GM18498 (cell line): ENCODE results near the gene FAM107A.

Experiments used
- ATAC-seq: cut with Tn5 transposase; IDR thresholded peaks from one replicate; pipeline ENCODE4 v1.9.1; 2021; ENCODE audit warnings: mild to moderate bottlenecking, moderate library complexity; ENCODE audit not compliant: unreplicated experiment

Gene FAM107A

GRCh38 chr3:58577269-58577821 is at the start of gene FAM107A:
Gene FAM107A (minus strand): TSS chr3:58577391. CDS start chr3:58569860, 7,531 bp downstream.
- no peak for ATAC-seq

DNA sequence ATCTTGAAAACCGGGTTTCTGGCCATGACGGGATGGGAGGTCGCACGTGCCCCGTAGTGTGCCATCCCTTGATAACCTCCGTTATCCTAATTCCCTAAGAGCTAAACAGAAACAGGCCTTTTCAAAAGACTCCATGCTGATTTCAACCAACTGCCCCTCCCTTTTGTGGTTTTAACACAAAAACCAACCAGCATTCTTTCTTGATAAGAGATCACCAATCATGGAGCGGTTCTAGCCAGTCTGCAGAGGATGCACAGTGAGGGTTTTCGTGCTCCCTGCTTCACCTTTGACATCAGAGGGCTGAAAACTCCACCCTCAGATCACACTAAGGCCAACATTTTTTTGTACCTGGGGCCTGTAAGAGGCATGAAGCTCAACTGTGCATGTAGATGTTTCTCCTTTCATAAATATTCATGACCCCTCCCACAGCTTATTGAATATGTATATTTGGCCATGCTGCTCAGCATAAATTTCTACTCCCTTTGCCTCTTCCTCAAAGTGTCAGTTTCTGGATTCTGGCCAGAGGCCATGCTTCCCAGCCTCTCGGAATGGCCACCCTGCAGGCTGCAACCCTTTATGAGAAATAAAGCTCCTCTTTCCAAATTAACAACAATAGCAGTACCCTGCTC is 48.1 kb upstream of the FAM107A start:
- no peak for ATAC-seq

DNA sequence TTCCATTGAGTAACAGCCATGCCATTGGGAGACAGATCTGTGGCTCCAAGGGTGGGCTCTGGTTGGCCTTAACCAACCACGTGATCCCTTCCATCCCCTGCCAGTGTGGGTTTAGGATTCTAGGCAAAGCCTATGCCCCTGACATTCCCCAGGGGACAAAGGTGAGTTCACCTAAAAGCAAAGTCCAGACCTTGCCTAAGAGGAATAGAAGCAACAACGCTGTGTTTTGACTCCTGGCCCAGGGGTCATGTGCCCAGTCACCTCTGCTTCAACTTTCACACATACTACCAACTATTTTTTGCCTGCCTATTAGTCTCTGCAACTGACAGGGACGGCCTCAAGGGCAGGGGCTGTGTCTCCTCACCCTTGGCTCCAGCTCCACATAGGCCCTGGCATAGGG is 47.4 kb upstream of the FAM107A start:
- ATAC-seq: no peak

DNA sequence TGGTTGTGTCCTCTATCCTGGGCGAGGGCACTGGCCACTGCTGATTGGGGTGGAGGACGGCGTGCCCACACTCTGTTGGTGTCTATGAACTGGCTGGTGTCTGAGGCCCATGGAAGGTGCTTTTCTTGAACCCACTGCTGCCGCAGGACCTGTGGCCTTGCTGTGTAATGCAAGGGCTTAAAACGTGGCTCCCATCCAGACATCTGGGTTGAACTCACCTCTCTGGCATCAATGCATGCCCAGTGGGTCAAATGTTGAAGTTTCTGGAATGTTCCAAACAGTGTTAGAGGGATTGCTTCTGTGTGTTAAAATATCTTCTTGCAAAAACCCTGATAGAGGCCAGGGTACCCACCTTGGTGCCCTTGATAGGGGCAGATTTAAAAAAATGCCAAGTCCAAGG is 46.8 kb upstream of the FAM107A start:
- no peak for ATAC-seq

GRCh38 chr3:58623478-58623877 is 46.3 kb upstream of the FAM107A start:
- no peak for ATAC-seq

DNA sequence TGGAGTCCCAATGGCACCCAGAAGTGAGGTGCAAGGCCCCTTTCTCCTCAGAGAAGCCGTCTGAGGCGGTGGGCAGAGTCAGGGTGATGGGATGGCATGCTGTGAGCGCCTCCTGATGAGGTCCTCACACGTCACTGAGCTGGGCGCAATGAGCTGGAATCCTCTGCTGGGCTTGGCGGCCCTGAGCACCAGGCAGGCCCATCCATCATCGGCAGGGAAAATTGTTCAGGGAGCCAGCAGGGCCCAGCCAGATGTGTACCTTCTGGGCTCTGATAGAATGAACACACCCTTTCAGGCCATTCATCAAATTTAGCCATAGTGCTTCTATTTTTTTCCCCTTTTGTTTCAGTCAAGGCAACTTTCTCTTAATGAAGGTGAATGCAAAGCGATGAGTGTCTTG is 45.7 kb upstream of the FAM107A start:
- ATAC-seq: no peak

- ATAC-seq: no peak
Observed at GRCh38 chr3:58622436-58622835, 45.2 kb upstream of the FAM107A start.

- ATAC-seq: no peak
Observed at GRCh38 chr3:58621086-58621830, 44.1 kb upstream of the FAM107A start.

GRCh38 chr3:58620421-58620820 is 43.2 kb upstream of the FAM107A start:
- ATAC-seq: no peak

DNA sequence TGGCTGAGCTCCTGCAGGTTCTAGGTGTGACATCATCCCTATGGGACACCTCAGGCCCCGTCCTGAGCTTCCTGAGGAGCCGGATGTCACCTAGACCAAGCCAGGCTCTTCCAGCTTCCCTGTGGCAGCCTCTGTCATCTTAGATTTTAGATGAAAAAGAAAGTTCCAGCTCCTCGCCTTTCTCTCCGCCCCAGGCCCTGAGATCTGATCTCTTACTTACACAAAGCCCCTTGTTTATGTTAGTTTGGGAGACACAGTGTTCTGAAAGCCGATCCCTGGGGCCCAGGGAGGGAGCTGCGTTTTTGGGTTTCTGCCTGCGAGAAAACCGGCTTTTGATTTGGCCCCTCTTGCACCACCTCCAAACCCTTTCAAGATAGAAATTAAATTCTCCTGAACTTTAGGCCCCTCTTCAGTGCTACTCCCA is 40.2 kb upstream of the FAM107A start:
- ATAC-seq: no peak

DNA sequence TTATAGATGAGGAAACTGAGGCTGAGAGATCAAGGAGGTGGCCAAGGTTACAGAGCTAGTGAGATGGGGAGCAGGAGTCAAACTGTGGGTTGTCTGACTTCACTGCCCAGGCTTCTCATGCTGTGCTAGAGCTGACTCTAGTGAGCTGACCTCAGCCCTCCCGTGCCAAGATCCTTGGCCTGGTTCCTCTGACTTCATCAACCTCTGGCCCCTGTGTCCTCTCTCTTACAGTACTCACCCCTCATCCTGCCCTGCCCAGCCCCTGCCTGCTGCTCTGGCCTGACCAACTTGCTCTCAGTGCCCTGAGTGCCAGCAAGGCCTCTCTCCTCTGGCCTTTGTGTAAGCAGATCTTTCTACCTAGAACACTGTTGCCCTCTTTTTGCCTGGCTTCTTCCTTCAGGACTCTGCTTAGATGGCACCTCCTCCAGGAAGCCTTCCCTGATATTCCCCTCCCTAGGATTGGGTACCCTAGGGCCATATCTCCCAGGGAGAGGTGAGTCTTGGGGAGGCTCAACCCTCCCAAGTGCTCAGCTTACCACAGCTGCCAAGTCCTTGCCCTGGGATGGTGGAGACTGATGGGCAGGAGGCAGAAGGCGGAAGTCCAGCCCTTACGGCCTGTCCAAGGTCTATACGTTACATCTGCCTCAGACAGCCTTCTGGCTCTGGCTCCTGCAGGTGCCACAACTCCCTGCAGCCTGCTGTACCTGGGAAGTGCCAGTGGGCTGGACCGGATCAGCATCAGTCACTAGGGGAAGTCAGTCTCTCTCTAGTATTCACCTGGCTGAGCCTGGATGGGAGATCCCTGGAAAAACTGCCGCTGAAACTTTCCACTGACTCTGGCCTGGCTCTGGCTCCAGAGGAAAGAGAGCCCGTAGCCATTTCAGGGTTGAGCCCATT is 36.3 kb upstream of the FAM107A start:
- no peak for ATAC-seq

GRCh38 chr3:58612830-58613229 is 35.6 kb upstream of the FAM107A start:
- no peak for ATAC-seq

GRCh38 chr3:58609990-58610389 is 32.8 kb upstream of the FAM107A start:
- ATAC-seq: no peak

GRCh38 chr3:58608648-58609047 is 31.5 kb upstream of the FAM107A start:
- no peak for ATAC-seq

- no peak for ATAC-seq
Observed at GRCh38 chr3:58607816-58608215, 30.6 kb upstream of the FAM107A start.

- no peak for ATAC-seq
Observed at GRCh38 chr3:58606693-58607092, 29.5 kb upstream of the FAM107A start.

- ATAC-seq: no peak
Observed at GRCh38 chr3:58604031-58604430, 26.8 kb upstream of the FAM107A start.

- ATAC-seq: no peak
Observed at GRCh38 chr3:58603606-58604005, 26.4 kb upstream of the FAM107A start.

- no peak for ATAC-seq
Observed at GRCh38 chr3:58597770-58598310, 20.6 kb upstream of the FAM107A start.

DNA sequence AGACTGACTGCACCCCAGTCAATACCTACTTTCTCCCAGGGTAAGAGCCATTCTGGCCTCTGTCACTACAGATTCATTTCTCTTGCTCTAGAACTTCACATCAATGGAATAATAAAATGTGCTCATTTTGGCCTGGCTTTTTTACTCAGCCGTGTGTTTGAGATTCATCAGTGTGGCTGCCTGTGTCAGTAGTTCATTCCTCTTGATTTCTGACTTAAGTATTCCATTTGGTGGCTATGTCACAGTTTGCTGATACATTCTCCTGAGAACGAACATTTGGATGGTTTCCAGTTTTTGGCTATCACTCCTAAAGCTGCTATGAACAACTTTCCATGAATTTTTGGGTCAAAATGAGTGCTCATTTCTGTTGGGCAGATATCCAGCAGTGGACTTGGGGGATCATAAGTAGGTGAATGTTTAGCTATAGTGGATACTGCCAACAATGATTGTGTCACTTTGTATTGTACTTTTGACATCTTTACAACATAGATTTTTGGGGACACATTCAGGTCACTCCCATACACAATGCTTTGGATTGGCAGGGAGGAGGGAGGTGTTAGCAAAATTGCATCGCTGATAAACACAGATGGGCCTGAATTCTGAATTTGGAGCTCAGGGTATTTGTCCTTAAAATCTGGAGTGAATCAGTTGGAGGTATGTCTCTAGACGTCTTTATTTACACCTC is 19.8 kb upstream of the FAM107A start:
- ATAC-seq: no peak
